ENCODE data around the gene SLC1A2. TPM values are rescaled to one million over a fixed set of nuclear protein-coding genes. Genes with fewer than 3 reads are reported as not detected.

SLC1A2 gene
- total and polyA plus RNA-seq, 2 donors (not counting 1 experiment from before 2014, with no cell fraction given): 1.2 to 7.6 TPM

GRCh38 chr11:35274909-35275785 lies 144.2 kb downstream of the SLC1A2 start:
- H4K20me1 ChIP-seq (ENCODE audit: control insufficient read depth, extremely low read depth, insufficient read depth, low read length): no peaks in the 10 kb centered on the region
- peak in 1 of 2 donors; percentile 33 for DNase-seq (ENCODE audit: low read depth in 2 of 2)
- H3K27me3 ChIP-seq (ENCODE audit: control insufficient read depth, insufficient read depth, low read length): no peaks in the 10 kb centered on the region

GRCh38 chr11:35272391-35272902 lies 146.9 kb downstream of the SLC1A2 start:
- Histone ChIP-seq H3K4me3 (replicated peaks in 1 of 4; ENCODE audit: control extremely low read depth in 1 of 4, insufficient read depth in 1 of 4, low read depth in 3 of 4, low read length in 4 of 4) (no peak overlapping the region), H3K27ac (ENCODE audit: insufficient read depth, low read length) (no peak overlapping the region), H3K9ac (ENCODE audit: insufficient read depth, low read length) (no peak overlapping the region), H3K27me3 (ENCODE audit: control insufficient read depth, insufficient read depth, low read length) (no peaks in the 10 kb centered on the region), H2AFZ (ENCODE audit: low read length) (no peak overlapping the region), H3K4me2 (ENCODE audit: extremely low read depth, insufficient read depth, low read length) (no peak overlapping the region), H3K79me2 (ENCODE audit: control insufficient read depth, insufficient read depth, low read length) (no peaks in the 10 kb centered on the region), H4K20me1 (ENCODE audit: control insufficient read depth, extremely low read depth, insufficient read depth, low read length) (no peaks in the 10 kb centered on the region), H3K4me1 (ENCODE audit: control insufficient read depth, extremely low read depth, insufficient read depth, low read length) (peaks cover 15% of the 10 kb centered on the region), H3K9me3 (ENCODE audit: control insufficient read depth, insufficient read depth, low read depth, low read length) (no peaks in the 10 kb centered on the region), H3K36me3 (ENCODE audit: control insufficient read depth, insufficient read depth, low read length) (no peaks in the 10 kb centered on the region)
- no peak for TF ChIP-seq CTCF (conservative IDR thresholded peaks at IDR 0.05 in 1 of 2, IDR thresholded peaks at IDR 0.05 in 1 of 2; ENCODE audit: low read depth in 1 of 2, low read length in 2 of 2)
- TF ChIP-seq EZH2 (IDR thresholded peaks at IDR 0.05; ENCODE audit: low read length, missing control alignments): no peak
- DNase-seq (ENCODE audit: low read depth in 2 of 2): no peak

More at GRCh38 chr11:35274909-35275785, 144.2 kb downstream of the SLC1A2 start:
- TF ChIP-seq EZH2 (IDR thresholded peaks at IDR 0.05; ENCODE audit: low read length, missing control alignments) (no peak), CTCF (conservative IDR thresholded peaks at IDR 0.05 in 1 of 2, IDR thresholded peaks at IDR 0.05 in 1 of 2; ENCODE audit: low read depth in 1 of 2, low read length in 2 of 2) (no peak)
- Histone ChIP-seq H3K9ac (ENCODE audit: insufficient read depth, low read length) (no peak overlapping the region), H3K9me3 (ENCODE audit: control insufficient read depth, insufficient read depth, low read depth, low read length) (no peaks in the 10 kb centered on the region), H3K4me3 (replicated peaks in 1 of 4; ENCODE audit: control extremely low read depth in 1 of 4, insufficient read depth in 1 of 4, low read depth in 3 of 4, low read length in 4 of 4) (no peak overlapping the region), H3K27ac (ENCODE audit: insufficient read depth, low read length) (no peak overlapping the region), H3K79me2 (ENCODE audit: control insufficient read depth, insufficient read depth, low read length) (no peaks in the 10 kb centered on the region), H2AFZ (ENCODE audit: low read length) (no peak overlapping the region), H3K4me2 (ENCODE audit: extremely low read depth, insufficient read depth, low read length) (no peak overlapping the region), H3K4me1 (ENCODE audit: control insufficient read depth, extremely low read depth, insufficient read depth, low read length) (peaks cover 8% of the 10 kb centered on the region), H3K36me3 (ENCODE audit: control insufficient read depth, insufficient read depth, low read length) (no peaks in the 10 kb centered on the region)

- TF ChIP-seq CTCF (conservative IDR thresholded peaks at IDR 0.05 in 1 of 2, IDR thresholded peaks at IDR 0.05 in 1 of 2; ENCODE audit: low read depth in 1 of 2, low read length in 2 of 2): no peak
- TF ChIP-seq EZH2 (IDR thresholded peaks at IDR 0.05; ENCODE audit: low read length, missing control alignments): no peak
- Histone ChIP-seq H3K9me3 (ENCODE audit: control insufficient read depth, insufficient read depth, low read depth, low read length) (no peaks in the 10 kb centered on the region), H3K4me2 (ENCODE audit: extremely low read depth, insufficient read depth, low read length) (no peak overlapping the region), H3K27me3 (ENCODE audit: control insufficient read depth, insufficient read depth, low read length) (no peaks in the 10 kb centered on the region), H3K79me2 (ENCODE audit: control insufficient read depth, insufficient read depth, low read length) (no peaks in the 10 kb centered on the region), H3K9ac (ENCODE audit: insufficient read depth, low read length) (no peak overlapping the region), H4K20me1 (ENCODE audit: control insufficient read depth, extremely low read depth, insufficient read depth, low read length) (no peaks in the 10 kb centered on the region), H3K4me1 (ENCODE audit: control insufficient read depth, extremely low read depth, insufficient read depth, low read length) (peaks cover 19% of the 10 kb centered on the region), H2AFZ (ENCODE audit: low read length) (no peak overlapping the region), H3K36me3 (ENCODE audit: control insufficient read depth, insufficient read depth, low read length) (no peaks in the 10 kb centered on the region), H3K4me3 (replicated peaks in 1 of 4; ENCODE audit: control extremely low read depth in 1 of 4, insufficient read depth in 1 of 4, low read depth in 3 of 4, low read length in 4 of 4) (no peak overlapping the region), H3K27ac (ENCODE audit: insufficient read depth, low read length) (no peak overlapping the region)
- DNase-seq (ENCODE audit: low read depth in 2 of 2): no peak
Observed at GRCh38 chr11:35271031-35271430, 148.3 kb downstream of the SLC1A2 start.
